Subcutaneous abdominal adipose tissue (tissue), 5 donors: ENCODE measurements around the gene PKN3.

Experiments used
- H3K27ac ChIP-seq: one replicate; pipeline ENCODE4 v1.7.0; 2013; ENCODE audit warnings: low read depth, mild to moderate bottlenecking, inconsistent platforms, low read length, moderate library complexity
- H3K27me3 ChIP-seq, 5 donors: one replicate each; pipeline ENCODE4 v1.7.0; 2013; ENCODE audit warnings: low read length in 5 of 5, inconsistent platforms in 1 of 5; ENCODE audit not compliant: control insufficient read depth in 5 of 5, insufficient read depth in 4 of 5
- H3K36me3 ChIP-seq, 5 donors: one replicate each; pipeline ENCODE4 v1.7.0; 2013; ENCODE audit warnings: low read length in 5 of 5; ENCODE audit not compliant: control insufficient read depth in 5 of 5, insufficient read depth in 5 of 5
- H3K4me1 ChIP-seq, 5 donors: one replicate each; pipeline ENCODE4 v1.7.0; 2013; ENCODE audit warnings: low read length in 5 of 5, mild to moderate bottlenecking in 3 of 5, moderate library complexity in 1 of 5; ENCODE audit not compliant: control insufficient read depth in 5 of 5, insufficient read depth in 5 of 5
- H3K4me3 ChIP-seq, 5 donors: one replicate each; pipeline ENCODE4 v1.7.0; 2013; ENCODE audit warnings: low read length in 5 of 5, low read depth in 1 of 5
- H3K9ac ChIP-seq, 5 donors: one replicate each; pipeline ENCODE4 v1.7.0; 2013; ENCODE audit warnings: low read length in 5 of 5, mild to moderate bottlenecking in 4 of 5, moderate library complexity in 3 of 5
- H3K9me3 ChIP-seq, 5 donors: one replicate each; pipeline ENCODE4 v1.7.0; 2013; ENCODE audit warnings: low read length in 5 of 5; ENCODE audit not compliant: control insufficient read depth in 5 of 5
- donor health status: healthy.
- donor health status: healthy.
- donor health status: healthy.
- donor health status: healthy.
- donor health status: healthy.

Gene PKN3

GRCh38 chr9:128765499-128765898 lies 63.2 kb downstream of the PKN3 start:
- no peaks in the 10 kb centered on the region for H3K9me3 ChIP-seq
- peaks cover 0 to 25% (median 7%) of the 10 kb centered on the region in 5 donors for H3K36me3 ChIP-seq
- H3K4me1 ChIP-seq = peaks cover 0 to 12% (median 8%) of the 10 kb centered on the region in 5 donors
- H3K9ac ChIP-seq = no peak overlapping the region
- H3K4me3 ChIP-seq = no peak overlapping the region
- no peaks in the 10 kb centered on the region for H3K27me3 ChIP-seq
- no peak overlapping the region for H3K27ac ChIP-seq

- Histone ChIP-seq H3K4me1 (peaks cover 4 to 28% (median 23%) of the 10 kb centered on the region in 5 donors), H3K9me3 (no peaks in the 10 kb centered on the region), H3K9ac (peak overlapping the region in 1 of 5 donors; percentile 31), H3K27me3 (no peaks in the 10 kb centered on the region), H3K27ac (no peak overlapping the region), H3K4me3 (no peak overlapping the region), H3K36me3 (peaks cover 0 to 20% (median 7%) of the 10 kb centered on the region in 5 donors)
These were observed 66.3 kb downstream of the PKN3 start for GRCh38 chr9:128768606-128769005.
